NCI-H2171 treated with DMSO at 0.1 percent for 48 hours (cell line): ENCODE data around the gene GREM1.
A peak's percentile ranks its signal among the peaks of the same experiment; 100 is the strongest.

Source experiments
- DNase-seq: peaks from one replicate; lab custom pipeline; 2025; lab: John Stamatoyannopoulos, UW

The GREM1 gene

DNA sequence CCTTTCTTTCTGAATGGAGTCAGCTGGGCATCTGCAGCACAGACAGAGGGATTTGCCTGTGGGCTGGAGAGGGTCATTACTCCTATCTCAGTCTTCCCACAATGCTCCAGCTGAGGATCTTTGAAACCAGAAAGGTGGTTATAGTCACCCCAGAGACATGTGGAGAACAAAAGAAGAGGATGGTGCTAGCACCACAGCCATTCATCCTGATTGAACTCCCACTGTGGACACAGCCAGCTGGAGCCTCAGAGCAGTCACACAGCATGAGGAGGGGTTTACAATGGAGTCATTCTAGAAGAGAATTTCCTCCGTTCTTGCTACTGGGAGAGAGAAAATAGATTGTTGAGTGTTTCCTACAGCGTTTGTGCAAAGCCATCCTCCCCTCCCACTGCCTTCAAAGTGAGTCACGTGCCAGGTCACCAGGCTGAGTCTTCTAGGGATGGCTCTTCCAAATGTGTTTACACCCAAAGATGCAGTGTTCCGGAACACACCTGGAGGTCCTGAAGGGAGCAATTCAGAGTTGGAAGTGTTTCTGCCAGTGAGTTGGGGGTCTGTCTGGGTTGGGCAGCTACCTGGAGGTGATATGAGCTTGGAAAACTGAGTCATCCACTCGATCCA is 18.9 kb upstream of the GREM1 start:
- no peak for DNase-seq

DNA sequence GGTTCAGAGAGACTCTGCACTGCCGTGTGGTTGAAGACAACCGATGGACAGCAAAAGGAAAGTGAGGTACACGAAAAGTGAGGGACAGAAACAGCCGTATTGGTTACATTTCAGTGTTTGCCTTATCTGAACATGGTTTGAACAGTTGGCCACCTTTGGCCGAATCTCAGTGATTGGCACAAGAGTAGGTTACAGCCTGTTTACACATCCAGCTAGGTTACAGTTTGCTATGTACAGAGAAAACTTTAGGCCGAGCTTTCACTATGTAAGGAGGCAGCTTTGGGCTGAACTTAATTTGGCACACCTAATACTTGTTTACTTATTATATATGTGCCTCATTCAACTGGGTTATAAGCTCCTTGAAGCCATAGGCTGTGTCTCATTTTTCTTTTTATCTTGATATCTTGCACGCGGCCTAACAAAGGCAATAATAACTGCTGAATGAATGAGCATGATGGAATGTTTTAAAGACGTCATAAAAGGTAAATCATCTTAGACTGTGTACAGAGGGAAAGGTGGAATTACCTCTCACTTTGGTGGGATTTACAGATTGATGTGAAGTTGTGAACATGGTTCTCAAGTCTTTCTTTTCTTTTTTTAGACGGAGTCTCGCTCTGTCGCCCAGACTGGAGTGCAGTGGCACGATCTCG is 17.2 kb upstream of the GREM1 start:
- no peak for DNase-seq

DNA sequence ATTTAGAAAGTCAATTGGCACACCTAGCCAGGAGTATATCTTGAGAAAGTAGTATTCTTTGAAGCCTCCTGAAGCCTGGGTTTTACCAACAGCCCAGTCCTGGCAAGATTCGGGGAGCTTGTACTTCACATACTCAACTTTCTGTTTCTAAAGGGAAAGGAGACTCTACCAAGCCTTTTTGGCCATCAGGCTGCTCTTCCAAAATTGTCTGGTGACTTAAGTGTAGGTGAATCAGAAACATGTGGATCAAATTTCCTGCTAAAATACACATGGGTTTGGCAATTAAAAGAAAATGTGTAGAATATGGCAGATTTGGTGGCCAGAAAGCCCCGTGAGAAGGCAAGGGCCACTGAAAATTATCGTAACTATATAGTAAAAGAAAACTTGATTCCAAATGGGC is 15.9 kb upstream of the GREM1 start:
- no peak for DNase-seq

DNA sequence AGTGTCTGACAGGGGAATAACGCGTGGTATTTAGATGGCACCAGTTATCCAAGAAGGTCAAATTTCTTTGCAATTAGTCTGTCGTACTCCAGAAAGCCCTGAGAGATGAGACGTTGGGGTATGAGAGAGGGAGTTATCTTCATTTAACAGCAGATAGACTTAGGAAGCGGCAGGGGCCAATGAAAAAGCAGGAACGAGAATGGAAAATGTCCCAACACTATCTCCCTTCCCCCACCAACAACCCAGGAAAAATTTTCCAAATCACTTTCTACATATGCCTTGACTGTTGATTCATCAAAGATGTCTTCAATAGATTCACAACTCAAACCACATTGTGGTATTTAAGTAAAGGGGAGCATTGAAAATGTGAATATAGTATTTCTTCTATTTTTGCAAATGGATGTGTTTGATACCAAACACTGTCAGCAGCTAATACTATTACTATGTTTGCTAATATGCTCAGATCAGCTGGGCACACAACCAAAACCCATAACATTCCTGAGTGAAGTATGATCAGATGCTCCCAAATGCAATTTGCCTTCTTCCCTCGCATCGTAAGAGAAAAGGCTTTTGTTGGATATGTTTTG is 13.3 kb upstream of the GREM1 start:
- no peak for DNase-seq

DNA sequence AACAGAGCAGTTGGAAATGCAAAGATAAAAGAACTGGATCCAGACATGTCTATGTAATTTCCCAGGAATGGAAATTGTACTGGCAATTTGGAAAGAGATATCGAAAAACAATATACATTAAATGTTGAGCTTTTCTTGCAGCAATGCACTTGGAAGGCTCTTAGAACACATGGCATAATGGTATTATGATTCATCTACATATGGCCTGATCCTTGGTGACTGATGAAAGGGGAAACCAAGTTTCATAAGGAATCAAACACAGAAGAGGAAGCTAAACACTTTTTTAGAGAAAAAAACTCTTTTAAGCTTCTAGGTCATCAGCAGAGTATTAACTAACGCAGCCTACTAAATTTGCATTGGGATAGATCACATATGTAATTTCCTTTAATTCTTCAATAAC is 12.4 kb upstream of the GREM1 start:
- no peak for DNase-seq

DNA sequence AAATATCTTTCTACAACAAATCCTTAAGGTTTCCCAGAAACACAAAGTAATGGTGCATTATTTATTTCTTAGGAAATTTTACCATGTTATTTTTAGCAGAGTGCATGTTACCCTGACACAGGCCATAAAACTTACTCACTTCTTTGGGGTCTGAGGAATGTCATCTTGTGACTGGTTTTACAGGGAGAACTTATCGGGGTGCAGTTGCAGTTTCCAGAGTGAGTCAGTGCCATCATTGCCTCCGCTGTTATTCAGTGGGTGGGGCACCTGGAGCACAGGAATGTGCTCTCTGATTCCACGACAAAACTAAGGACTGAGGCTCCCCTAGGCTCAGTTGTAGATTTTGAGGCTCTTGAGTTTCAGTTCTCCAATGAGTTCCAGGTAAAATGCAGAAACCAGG is 11.1 kb upstream of the GREM1 start:
- DNase-seq, result no peak

DNA sequence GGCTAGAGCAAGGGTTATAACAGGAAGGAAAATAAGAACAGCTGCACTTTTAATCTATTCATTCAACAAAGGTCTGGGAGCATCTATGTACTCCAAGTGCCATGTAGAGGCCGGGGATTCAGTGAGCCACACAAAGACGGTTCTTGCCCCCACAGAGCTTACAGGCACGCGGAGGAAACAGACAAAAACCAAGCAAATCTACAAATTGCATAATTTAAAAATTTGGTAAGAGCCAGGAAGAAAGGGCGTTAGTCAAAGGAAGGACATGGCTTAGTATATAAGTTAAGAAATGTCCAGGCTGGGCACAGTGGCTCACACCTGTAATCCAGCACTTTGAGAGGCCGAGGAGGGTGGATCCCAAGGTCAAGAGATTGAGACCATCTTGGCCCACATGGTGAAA is 10.4 kb upstream of the GREM1 start:
- no peak for DNase-seq

DNA sequence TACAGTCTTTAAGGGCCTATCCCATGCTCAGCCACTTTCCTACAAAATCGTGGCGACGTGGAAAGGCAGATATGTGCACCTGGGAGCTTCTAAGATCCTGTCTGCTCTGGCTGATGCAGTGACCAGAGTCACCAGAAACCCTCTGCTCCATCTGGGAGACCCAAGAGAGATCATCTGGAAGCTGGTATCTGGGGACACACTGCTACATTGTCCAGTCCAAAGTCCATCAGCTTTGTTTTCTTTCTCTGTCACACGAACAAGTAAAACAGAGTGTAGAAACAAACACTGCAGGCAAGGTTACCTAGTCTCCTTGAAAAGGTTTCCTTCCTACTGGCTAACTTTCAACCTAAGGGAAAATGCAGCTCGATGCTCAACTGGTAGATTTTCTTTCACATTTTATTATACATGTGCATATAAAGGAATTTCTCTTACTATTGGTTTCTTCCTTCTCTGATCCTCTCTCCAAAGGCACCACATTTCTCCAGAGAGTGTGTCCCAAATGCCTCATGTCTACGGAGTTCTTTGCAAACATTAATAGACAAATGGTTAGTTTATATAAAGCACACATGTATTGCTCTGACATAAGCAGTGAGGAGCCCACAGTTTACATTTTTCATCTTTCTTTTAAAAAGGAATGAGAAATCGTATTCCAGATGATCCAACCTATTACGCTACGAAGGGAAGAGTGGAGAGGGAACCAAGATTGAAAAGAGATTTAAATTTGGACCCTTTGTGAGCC is 8.3 kb upstream of the GREM1 start:
- DNase-seq, result no peak

DNA sequence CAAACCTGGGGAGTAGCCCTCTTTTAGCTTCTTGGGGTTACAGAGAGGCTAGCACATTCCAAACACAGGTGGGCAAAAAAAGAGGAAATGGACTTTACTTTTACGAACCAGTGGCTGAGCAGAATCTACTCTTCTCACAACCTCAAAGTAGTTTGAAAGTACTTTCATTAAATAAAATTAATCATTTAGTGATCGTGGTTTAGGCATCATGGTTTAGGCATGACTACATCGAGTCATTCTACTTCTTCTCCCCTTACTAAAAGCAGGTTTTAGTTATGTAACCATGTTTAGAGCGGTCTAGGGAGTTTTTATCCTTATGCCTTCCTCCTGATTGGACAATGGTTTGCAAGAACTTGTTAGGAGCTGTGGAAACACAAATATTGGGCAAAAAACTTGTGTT is 2.5 kb upstream of the GREM1 start:
- no peak for DNase-seq

DNA sequence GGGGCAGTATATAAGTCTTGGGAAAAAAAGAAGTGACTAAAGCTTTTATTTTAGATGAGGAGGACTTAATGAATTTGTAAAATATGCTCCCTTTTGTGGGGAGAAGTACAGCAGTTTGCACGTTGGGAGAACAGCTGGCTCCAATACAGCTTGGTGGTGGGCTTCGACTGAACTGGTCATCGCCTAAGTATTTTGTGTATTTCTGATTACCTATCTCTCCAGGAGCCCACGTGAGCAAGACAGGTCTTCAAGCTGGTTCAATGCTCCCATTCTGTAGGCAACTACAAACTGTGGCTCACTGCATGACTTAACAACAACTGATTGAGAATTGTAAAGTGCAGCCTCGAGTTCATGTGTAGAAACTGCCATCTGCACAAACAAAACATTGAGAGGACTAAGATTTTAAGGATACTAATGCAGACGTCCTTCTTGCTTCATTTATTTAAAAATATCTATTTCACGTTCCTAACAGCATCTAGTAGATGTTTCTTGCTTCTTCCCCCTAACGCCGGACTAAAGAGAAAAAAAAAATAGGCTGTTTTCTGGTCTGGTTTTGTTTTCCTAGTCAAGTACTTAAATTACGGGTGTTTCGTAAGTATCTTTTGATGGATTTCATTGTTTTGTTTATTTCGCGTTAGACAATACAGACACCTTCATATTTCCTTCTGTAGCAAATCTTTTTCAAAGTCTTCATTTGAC is 1.4 kb upstream of the GREM1 start:
- no peak for DNase-seq

DNA sequence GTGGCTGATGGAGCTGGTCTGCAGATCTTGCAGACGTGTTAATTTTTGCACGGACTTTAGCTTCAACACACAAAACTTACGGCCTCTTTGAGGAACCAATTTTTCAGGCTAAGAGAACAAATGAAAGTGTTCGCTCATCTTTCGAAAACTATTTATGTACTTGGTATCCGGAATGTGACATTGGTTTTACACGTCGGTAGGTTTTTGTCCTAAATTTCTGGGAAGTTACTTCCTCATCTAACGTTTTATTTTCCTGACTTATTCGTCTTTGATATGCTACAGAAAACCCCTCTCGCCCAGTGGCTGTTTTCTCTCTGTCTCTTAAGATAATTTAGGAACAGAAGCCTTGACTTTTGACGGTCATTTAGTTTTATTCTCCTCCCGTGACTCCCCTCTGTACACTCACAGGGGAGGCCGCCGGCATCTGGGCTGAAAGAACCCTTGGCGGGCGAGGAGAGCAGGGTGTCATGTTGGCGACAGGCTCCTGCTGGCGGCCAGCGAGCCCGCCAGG is 834 bp upstream of the GREM1 start:
- no peak for DNase-seq

DNA sequence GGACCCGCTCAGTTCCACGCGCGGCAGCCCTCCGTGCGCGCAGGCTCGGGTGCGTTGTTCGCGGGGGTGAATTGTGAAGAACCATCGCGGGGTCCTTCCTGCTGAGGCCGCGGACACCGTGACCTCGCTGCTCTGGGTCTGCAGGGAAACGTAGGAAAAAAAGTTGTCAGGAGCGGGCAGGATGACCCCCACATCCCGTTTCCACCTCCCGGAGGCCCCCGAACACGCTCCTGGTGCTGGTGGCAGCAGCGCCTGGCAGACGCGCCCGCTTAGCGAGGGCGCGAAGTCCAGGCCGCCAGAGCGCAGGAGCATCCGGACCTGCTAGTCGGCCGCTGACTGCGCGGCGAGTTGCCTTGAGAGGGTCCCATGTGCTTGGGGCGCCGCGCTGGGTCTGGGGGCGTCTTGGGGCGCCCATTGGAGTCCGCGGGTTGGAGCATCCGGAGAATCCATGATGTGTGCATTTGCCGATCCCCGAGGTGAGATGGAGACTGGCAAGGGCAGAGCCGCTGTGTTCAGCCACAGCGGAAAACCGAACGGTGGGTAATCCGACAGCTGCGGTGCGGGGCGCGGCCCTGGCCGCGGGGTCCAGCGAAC is 520 bp downstream of the GREM1 start:
- no peak for DNase-seq

DNA sequence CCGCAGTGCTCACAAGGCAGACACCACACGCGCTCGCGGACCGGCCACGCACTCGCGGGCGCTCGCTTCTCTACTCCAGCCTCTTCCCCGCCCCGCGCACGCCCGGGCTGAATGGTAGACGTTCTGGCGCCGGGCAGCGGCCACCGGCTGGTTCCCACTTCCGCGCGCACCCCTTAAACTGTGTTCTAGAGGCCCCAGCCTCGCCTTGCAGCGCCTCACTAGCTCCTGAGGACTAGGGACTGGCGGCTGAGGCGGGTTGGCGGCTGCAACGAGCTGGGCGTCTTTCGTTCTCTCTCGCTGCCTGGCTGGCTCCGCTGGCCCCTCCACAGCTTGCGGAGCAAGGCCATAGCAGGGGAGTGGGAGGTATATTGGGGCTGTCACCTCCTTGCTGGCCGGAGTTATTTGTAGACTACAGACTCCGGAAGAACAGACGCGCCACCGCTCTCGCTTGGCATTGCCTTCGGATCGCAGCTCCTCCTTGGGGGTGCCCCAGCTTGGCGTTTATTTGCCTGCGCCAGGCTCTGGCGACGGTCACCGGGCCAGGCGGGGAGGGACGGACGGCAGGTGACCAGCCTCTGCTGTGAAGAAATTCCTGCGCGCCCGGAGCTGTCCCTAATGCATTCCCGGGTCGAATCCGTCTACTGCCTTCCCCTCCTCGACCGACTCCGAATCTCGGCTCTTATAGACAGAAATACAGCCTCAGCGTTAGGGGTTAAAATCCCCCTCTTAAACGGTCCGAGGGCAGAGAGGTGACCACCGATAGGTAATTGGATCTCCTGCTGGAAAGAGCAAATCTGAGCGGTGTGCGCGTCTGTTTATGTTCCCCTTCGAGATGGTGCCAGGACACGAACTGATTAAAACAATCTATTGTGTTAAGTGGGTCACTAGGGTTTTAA is 1.3 kb downstream of the GREM1 start:
- no peak for DNase-seq

DNA sequence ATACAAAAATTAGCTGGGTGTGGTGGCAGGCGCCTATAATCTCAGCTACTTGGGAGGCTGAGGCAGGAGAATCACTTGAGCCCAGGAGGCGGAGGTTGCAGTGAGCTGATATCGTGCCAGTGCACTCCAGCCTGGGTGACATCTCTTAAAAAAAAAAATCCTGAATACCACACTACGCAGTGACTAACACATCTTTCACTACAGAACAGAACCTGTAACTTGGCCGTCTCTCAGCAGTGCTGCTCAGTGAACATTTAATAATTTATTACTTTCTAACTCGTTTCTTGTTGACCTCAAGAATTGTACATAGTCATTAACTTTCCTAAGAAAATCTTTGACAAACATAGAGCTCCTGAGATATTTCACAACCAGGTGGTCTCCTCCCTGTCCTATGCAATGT is 3.8 kb downstream of the GREM1 start:
- DNase-seq, result no peak

DNA sequence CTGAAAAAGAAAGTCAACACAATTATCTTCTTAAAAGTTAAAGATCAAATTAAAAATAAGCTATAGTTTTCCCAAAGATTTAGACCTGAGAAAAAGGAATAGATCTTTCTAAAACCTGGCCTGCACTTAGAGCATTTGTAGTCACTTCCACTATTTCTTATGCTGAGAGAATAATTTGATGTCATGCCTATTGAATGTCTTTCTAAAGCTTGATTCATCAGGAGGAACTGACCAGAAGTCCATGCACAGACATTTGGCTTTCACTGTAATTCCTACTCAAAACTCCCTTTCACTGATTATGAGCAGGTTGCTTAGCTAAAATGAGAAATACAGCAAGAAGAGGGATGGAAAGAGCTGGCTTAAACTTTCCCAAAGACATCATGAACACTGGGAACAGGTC is 4.3 kb downstream of the GREM1 start:
- no peak for DNase-seq

DNA sequence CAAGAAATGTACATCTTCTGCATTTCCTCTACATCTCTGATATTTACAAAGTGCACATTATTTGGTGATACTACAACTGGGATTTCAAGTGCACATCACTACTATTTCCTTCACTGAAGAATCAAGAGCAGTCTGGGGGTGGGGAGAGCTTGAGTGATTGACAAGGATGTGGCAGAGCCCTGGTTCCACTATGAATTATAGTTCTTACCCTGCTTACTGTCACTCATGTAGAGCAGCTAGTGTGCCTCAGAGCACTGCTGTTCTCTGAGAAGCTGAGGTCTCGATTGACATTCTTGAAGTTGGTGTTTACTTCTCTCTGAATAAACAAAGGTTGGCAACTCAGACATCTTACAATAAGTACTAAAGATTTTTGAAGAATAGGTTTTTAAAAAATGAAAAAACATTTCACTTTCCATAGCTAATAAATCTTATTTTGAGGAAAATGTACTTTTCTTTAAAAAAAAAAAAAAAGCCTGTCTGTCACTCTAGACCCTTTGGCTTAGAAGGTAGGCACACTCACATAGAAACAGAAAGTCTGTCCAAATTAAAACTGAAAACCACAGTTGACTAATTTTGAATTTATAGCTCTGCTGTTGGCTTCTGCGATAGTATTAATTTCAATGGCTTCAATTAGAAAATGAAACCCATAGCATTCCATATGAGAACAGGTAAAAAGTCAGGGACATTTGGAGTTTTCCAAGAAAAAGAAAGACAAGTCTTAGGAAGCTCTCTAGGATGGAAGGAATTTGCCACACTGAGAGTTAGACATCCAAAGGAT is 5.6 kb downstream of the GREM1 start:
- DNase-seq, result no peak

DNA sequence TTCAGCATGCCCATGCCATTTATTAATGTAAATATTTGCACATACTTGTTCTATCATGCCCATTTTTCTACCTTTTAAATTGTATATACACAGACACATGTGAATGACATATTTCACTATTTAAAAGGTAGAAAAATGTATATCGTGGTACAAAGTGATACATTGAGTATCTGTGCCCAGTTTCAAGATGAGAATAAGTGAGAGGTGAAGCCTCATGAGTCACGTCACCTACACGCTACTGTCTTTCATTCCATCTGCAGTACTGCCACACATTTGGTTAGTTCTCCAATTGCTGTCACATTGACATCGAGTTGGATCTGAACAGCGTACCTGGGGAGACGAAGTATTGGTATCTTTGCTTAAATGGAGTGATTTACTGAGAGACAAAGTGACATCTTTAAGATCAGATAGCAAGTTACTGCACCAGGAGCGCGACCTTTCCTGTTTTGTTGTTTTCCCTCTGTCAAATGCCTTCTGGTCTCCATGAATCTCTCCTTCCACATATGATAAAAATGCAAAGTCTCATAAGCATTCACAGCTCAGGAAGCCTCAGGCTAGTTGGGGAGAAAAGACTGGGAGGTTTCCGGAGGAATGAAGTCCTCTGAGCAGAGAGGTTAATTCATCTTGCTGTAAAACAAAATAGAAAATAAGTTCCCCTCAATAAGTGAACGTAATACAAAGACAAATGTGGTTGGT is 12.0 kb downstream of the GREM1 start:
- DNase-seq, result no peak

DNA sequence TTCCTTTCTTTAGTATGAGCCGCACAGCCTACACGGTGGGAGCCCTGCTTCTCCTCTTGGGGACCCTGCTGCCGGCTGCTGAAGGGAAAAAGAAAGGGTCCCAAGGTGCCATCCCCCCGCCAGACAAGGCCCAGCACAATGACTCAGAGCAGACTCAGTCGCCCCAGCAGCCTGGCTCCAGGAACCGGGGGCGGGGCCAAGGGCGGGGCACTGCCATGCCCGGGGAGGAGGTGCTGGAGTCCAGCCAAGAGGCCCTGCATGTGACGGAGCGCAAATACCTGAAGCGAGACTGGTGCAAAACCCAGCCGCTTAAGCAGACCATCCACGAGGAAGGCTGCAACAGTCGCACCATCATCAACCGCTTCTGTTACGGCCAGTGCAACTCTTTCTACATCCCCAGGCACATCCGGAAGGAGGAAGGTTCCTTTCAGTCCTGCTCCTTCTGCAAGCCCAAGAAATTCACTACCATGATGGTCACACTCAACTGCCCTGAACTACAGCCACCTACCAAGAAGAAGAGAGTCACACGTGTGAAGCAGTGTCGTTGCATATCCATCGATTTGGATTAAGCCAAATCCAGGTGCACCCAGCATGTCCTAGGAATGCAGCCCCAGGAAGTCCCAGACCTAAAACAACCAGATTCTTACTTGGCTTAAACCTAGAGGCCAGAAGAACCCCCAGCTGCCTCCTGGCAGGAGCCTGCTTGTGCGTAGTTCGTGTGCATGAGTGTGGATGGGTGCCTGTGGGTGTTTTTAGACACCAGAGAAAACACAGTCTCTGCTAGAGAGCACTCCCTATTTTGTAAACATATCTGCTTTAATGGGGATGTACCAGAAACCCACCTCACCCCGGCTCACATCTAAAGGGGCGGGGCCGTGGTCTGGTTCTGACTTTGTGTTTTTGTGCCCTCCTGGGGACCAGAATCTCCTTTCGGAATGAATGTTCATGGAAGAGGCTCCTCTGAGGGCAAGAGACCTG is 13.2 kb downstream of the GREM1 start:
- peak; percentile 62 for DNase-seq
